Activated CD4-positive, CD25-positive, alpha-beta regulatory T cell treated with anti-CD3 and anti-CD28 coated beads, Interleukin-2, amount 50 U/mL, for 24 hours (primary cell): ENCODE results near the gene BCAS4.
"Not testable (repeated sequence)": the region's sequence is repeated elsewhere in the genome, so short reads cannot be mapped to it uniquely, and the experiment has no call there.

Experiments used
- ATAC-seq, 2 donors: fragments of 150-1000 bp; cut with Tn5 transposase; one replicate each; pipeline ENCODE4 v1.10.0; 2021; ENCODE audit warnings: mild to moderate bottlenecking in 1 of 2, moderate library complexity in 1 of 2

Gene BCAS4

DNA sequence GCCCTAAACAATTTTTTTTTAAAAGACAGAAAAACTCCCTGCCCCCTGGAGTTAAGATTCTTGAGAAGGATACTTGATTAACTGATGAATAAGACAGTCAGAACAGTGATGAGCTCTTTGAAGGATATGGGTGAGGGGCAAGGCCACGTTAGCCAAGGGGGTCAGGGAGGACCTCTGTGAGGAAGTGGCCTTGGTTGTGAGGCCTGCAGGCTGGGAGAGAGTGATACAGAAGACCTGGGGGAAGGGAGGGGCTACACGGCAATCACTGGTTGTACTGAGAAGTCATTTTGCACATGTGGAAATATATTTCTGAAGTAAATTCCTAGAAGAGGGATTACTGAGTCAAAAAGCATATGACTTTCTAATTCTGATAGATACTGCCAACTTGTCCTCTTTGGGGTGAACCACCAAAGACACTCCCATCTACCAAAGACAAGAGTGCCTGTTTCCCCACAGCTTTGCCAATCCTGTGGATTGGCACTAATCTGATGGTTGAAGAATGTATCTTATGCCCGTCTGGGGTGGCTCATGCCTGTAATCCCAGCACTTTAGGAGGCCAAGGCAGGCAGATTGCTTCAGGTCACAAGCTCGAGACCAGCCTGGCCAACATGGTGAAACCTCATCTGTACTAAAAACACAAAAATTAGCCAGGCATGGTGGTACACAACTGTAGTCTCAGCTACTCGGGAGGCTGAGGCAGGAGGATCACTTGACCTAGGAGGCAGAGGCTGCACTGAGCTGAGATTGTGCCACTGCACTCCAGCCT is 22.3 kb upstream of the BCAS4 start:
- no peak for ATAC-seq

DNA sequence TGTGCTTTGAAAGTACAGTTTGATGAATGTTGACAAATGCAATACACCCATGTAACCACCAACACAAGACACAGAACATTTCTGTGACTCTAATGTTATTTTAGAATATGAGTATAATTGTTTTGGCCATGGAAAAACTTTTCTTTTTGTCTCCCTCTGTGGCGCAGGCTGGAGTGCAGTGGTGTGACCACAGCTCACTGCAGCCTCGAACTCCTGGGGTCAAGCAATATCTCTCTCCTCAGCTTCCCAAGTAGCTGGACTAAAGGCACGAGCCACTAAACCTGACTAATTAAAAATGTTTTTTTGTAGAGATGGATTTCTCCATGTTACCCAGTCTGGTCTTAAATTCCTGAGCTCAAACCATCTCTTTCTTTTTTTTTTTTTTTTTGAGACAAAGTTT is 20.3 kb upstream of the BCAS4 start:
- no peak for ATAC-seq

DNA sequence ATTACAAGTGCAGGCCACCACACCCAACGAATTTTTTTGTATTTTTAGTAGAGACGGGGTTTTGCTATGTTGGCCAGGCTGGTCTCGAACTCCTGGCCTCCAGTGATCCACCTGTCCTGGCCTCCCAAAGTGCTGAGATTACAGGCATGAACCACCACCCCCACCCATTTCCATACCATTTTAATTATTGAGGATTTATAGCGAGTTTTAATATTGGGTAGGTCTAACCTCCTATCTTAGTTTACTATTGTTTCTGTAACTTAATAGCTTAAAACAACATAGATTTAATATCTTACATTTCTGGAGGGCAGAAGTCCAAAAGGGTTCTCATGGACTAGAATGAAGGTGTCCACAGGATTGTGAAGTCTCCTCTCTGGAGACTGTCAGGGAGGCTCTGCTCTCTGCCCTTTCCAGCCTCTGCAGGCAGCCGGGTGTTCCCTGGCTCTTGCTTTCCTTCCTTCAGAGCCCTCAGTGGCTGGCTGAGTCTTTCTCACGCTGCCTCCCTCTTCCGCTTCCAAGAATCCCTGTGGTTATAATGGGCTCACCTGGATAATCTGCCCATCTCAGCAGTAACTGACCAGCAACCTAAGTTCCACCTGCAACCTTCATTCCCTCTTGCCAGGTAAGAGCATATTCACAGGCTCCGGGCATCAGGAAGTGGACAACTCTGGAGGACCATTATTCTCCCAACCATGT is 18.6 kb upstream of the BCAS4 start:
- ATAC-seq = no peak

DNA sequence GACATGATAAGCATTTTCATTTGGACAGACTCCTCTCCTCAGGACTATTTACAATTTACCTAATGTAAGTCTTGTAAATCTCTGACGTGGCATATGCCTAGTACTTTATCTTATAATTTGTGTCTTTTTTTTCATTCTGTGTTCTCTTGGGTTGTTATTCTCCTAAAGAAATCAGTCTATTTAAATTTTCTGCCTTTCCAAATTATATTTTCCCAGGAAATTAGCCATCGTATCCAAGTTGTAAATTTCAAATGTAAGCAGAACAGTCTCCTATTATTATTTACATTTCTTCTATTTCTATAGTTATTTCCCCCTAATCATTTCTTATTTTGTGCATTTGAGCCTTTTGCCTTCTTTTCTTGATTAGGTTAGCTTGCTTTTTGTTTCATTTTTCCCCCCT is 17.5 kb upstream of the BCAS4 start:
- ATAC-seq = no peak

DNA sequence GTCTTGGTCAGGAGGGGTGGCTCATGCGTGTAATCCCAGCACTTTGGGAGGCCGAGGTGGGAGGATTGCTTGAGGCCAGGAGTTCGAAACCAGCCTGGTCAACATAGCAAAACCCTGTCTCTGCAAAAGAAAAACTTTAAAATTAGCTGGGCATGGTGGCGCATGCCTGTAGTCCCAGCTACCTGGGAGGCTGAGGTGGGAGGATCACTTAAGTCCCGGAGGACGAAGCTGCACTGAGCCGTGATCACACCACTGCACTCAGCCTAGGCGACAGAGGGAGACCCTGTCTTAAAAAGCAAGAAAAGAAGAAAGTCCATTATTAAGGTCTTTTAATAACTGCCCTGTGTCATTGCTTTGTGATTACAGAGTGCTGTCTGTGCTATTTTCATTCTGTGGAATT is 15.9 kb upstream of the BCAS4 start:
- not testable (repeated sequence) for ATAC-seq

DNA sequence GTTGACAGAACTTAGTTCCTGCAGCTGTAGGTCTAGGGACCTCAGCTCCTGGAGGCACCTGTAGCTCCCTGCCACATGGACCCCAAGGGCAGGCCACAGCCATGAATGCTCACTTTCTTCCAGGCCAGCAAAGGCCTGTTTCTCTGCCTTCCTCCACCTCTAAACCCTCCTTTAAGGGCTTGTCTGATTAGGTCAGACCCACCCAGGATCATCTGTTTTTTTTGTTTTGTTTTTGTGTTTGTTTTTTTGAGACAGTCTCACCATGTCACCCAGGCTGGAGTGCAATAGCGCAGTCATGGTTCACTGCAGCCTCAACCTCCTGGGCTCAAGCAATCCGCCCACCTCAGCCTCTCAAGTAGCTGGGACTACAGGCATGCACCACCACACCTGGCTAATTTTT is 11.5 kb upstream of the BCAS4 start:
- ATAC-seq = no peak

DNA sequence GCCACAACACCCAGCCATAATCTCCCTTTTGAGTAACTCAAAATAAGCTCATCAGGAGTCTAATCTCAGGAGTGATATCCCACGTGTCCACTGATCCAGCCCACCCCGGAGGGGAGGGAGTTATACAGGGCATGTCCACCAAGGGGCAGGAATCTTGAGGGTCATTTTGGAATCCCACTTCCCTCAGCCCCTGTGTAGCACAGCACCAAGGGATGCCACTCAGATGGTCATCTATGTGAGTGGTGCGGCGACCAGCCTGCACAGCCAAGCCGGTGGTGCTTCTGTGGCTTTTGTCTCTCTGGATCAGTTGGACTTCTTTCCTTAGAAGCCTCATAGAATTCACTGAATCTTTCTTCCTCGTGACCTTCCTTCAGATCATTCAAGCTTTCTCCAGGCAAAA is 11.0 kb upstream of the BCAS4 start:
- ATAC-seq = no peak

DNA sequence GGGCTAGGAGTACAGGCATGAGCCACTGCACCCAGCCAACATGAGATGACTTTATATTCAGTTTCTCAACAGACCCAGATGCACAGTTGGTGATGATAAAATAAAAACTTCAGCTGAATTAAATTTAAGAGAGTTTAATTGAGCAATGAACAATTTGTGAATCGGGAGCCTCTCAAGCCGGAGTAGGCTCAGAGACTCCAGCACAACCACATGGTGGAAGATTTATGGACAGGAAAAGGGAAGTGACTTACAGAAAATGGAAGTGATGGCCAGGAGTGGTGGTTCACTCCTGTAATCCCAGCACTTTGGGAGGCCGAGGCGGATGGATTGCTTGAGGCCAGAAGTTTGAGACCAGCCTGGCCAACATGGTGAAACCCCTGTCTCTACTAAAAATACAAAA is 10.4 kb upstream of the BCAS4 start:
- ATAC-seq = no peak

DNA sequence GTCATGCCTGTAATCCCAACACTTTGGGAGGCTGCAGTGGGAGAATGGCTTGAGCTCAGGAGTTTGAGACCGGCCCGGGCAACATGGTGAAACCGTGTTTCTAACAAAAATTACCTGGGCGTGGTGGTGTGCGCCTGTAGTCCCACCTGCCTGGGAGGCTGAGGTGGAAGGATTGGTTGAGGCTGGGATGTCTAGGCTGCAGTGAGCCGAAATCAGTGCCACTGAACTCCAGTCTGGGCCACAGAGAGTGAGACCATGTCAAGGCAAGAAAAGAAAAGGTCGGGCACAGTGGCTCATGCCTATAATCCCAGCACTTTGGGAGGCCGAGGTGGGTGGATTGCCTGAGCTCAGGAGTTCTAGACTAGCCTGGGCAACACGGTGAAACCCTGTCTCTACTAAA is 8.2 kb upstream of the BCAS4 start:
- ATAC-seq = no peak

DNA sequence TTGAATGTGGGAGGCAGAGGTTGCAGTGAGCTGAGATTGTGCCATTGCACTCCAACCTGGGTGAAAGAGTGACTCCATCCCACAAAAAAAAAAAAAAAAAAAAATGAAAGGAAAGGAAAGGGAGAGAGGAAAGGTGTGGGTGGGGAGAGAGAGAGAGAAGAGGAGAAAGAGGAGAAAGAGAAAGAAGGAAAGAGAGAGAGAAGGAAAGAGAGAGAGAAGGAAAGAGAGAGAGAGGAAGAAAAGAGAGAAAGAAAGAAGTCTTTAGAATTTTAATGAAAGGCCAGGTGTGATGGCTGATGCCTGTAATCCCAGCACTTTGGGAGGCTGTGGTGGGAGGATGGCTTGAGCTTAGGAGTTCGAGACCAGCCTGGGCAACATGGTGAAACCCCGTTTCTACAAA is 7.7 kb upstream of the BCAS4 start:
- ATAC-seq = no peak

DNA sequence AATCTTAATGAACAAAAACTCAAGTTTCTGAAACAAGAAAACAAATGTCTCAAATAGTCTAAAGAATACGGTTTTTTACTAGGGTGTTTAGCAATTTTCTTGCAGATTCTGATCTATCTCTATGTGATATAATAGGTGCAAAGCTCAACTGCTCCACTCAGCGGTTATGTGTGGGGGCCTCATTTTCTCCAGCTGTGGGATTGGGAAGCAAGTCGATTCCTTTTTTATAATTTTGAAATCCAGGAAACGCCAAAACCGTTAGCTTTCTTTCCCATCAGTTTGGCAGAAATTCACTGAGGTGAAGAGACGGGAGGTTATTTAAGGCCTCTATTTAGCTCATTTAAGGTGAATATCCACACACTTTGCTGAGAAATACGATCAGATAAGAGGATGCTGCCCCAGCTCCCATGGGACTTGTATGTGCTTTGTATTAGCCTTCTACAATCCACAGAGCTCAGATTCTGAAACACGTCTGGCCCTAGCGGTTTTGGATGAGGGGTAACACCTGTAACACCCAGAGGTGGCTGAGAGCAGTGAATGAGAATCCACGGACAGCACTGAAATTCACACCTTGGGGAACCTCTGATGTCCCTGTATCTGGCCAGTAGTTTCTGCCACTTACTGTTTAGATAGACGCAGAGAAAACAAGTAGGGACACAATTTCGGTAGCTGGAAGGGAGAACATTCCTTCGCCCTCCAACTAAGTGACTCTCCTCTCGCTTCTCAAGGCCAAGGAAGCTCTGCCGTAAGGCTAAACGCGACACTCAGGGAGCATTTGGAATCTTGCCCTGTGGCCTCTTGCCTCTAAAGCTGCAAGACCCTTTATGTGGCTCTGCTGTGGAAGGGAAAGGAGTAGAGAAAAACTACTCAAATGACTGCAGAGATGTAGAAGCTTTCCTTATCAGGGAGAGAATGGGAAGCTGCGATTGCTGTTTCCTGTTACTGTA is 6.5 kb upstream of the BCAS4 start:
- no peak for ATAC-seq

DNA sequence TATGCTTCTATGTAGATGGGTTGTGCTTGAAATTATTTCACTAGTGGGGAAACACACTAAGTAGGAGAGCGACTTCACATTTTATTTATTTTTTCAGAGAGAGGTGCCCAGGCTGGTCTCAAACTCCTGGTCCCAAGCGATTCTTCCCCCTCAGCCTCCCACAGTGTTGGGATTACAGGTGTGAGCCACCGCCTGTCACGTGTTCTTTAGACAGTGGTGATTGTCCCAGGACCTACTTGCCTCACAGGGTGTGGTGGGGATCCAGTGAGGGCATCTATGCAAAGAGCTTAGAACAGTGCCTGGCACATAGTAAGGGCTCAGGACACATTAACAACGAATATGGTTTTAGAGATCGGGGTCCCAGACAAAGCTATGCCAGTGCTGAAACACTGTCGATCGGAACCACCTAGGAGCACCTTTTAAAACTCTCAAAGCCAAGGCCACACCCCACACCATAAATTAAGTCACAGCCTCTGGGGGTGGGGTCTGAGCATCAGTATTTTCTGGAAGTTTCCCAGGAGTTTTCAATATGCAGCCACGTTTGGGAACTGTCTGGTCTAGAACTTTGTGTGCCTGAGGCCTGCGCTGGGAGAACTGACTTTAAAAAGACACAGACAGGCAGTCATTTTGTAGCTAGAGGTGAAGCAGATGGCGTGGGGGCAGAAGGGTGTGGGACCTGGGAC is 4.8 kb upstream of the BCAS4 start:
- ATAC-seq = no peak

DNA sequence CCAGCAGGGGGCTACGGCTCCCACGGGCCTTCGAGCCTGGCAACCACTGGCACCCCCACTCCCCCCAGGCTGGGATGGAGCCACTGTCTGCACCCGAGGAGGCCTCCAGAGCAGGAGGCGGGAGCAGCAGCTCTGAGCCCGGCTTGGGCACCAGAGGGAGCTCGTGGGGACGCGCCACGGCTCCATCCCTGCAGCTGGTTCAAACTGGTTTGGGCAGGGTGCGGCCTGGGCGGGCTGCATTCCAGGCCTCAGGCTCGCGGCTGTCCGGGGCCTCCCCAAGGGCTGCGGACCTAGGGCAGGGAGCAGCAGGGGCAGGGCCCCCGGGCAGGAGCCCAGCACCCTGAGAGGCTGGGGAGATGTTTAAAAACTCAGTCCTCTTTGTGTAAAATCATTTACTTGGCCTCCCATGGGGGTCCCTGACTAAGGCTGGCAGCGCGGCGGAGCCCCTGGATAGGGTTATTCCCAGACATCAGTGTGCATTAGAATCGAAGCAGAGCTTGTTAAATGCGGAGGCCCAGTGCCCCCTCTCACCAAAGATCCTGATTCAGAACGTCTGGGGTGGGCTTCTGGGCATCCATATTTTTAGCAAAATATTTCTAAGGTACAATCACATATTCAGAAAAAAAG is 4.1 kb upstream of the BCAS4 start:
- peak; percentile 79 to 82 for ATAC-seq

DNA sequence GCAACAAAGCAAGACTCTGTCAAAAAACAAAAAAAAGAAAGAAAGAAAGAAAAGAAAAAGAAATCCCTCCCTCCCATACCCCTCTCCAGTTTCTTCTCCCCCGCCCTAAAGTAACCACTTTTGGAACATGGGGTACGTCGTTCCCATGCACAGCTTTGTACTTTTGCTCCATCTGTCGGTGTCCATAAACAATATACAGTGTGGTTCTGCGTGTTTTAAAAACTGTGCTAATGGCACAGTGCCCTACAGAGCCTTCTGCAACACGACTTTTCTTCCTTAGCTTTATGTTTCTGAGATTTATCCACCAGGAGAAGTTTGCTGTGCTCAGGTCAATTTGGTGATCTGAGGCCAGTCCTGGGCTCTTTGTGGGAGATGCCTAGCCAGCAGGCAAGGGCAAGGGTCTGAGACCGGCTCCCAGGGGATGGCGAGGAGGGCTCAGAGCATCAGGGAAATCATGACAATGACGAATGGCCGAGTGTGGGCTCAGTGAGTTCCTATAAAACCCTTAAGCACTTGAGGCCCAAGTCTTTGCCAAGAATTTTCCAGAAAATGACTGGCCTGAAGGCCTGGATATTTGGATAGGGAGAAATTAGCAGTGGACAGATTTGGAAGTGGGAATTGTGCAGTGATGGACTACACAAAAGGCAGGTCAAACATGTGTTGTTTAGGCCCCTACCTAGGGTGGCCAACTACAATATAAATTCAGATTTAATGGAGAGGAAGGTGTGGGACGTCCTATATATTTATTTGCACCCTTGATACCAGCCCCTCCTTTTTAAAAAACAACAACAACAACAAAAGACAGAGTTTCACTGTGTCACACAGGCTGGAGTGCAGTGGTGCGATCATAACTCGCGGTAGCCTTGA is 1.9 kb upstream of the BCAS4 start:
- ATAC-seq = no peak

DNA sequence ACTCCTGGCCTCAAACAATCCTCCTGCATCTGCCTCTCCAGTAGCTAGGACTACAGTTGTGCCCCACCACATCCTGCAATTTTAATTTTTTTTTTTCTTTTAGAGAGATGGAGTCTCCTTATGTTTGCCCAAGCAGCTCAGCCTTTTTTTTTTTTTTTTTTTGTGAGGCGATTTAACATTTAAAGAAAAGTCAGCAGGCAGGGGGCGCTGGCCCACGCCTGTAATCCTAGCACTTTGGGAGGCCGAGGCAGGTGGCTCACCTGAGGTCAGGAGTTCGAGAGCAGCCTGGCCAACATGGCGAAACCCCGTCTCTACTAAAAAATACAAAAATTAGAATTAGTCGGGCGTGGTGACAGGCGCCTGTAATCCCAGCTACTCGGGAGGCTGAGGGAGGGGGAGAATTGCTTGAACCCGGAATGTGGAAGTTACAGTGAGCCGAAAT is 1.3 kb upstream of the BCAS4 start:
- ATAC-seq = not testable (repeated sequence)

DNA sequence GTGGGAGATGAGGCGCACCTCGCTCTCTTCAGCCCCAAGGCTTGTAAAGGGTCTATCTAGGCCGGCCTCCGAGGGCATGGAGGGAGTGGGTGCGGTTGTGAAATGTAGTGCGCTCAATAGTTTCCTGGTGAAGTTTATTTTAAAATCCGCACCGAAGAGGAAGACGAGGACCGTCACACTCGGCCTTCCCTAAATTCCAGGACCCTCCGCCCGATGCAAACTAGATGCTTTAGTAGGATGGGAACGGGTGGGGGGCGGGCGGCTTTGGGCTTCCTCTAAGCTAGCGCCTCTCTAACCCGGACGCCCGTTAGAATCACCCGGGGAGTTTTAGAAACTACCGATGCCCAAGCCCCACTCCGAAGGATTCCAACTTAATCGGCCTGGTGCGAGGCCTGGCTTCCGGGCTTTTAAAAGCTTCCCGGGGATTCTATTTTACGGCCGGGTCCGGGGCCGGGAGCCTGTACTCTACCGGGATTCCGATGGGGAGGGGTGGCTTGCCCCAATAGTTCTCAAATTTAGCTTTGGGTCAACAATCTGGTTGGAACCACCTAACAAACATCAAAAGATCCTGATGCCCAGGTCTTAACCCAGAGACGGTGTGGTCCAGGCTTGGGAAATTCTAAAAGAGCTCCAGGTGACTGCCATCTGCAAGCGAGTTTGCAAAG is 548 bp upstream of the BCAS4 start:
- peak; percentile 3 to 6 for ATAC-seq

DNA sequence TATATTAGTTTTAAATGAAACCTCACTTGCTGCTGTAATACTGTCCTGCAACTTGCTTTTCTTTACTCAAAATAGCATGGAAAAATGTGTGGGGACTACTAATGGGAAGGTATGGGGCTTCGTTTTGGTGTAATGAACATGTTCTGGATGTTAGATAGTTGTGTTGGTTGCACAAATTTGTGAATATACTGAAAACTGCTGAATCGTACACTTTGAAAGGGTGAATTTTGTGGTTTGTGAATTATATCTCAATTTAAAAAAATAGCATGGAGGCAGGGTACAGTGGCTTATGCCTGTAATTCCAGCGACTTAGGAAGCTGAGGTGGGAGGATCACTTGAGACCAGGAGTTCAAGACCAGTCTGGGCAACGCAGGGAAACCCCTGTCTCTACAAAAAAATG is 2.3 kb downstream of the BCAS4 start:
- no peak for ATAC-seq

DNA sequence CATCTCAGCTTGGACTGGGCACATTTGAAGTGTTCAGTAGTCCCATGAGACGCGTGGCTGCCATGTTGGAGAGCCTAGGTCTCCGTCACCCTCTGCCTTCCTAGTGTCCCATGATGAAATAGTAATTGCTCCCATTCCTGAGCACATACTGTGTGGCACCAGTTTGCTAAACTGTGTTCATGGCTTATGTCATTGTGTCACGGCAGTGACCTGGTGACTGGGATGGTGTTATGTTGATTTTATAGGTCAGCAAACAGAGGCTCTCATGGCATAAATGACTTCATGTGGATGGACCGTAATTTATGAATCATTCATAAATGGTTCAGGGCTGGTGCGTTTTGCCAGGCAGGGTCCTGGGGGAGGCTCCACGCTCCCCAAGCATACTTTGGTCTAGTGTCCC is 3.8 kb downstream of the BCAS4 start:
- no peak for ATAC-seq

DNA sequence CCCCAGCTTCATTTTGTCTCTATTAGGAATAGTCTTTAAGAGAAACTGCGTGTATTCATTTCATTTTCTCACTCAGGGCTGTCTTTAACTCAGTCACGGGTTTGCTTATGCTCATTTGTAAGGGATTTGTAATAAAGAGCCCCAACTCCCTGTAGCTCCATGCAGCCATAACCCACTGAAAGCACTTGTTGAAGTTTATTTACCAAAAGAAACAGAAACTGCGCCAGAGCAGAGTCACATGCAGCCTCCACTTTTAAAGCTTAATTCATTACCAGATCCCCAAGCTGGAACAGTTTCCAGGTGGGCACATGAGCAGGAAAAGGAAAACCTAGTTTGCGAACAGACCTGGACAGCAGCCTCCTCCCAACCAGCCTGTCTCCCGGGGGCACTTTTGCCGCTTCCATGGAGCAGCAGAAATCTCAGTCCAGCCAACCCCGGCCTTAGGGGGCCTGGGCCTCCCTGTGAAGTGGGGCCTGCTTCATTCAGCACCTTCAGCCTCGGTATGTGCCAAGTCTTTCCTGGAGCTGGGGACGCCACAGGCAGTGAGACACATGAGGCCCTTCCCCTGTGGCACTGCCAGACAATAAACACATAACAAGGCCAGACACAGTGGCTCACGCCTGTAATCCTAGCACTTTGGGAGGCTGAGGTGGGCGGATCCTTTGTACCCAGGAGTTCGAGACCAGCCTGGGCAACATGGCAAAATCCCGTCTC is 4.5 kb downstream of the BCAS4 start:
- no peak for ATAC-seq
